ENCODE data around the gene SNX25. TPM values are rescaled to one million over a fixed set of nuclear protein-coding genes. Genes with fewer than 3 reads are reported as not detected.

Gene SNX25
- total RNA-seq, 1 donor from 2014 or later, result 13.9 TPM

- no peak for DNase-seq (ENCODE audit: low spot score, unreplicated experiment)
- no peak for TF ChIP-seq CTCF (IDR thresholded peaks at IDR 0.05; ENCODE audit: unreplicated experiment)
- Mint-ChIP-seq H3K36me3 (ENCODE audit: insufficient read depth) (peaks cover 5% of the 10 kb centered on the region), H3K27me3 (peaks cover 12% of the 10 kb centered on the region), H3K4me1 (ENCODE audit: low read depth) (peaks cover under 1% of the 10 kb centered on the region), H3K27ac (no peak overlapping the region), H3K9me3 (ENCODE audit: low read depth) (no peaks in the 10 kb centered on the region), H3K4me3 (ENCODE audit: low read depth) (no peak overlapping the region)
Measured at GRCh38 chr4:185248393-185249039, 39.1 kb downstream of the SNX25 start.

- Mint-ChIP-seq H3K4me1 (ENCODE audit: low read depth) (peaks cover under 1% of the 10 kb centered on the region), H3K27me3 (peaks cover 16% of the 10 kb centered on the region), H3K4me3 (ENCODE audit: low read depth) (no peak overlapping the region), H3K27ac (no peak overlapping the region), H3K36me3 (ENCODE audit: insufficient read depth) (peaks cover 7% of the 10 kb centered on the region), H3K9me3 (ENCODE audit: low read depth) (no peaks in the 10 kb centered on the region)
- no peak for DNase-seq (ENCODE audit: low spot score, unreplicated experiment)
- TF ChIP-seq CTCF (IDR thresholded peaks at IDR 0.05; ENCODE audit: unreplicated experiment), result no peak
Measured at GRCh38 chr4:185249105-185249504, 39.7 kb downstream of the SNX25 start.

DNA sequence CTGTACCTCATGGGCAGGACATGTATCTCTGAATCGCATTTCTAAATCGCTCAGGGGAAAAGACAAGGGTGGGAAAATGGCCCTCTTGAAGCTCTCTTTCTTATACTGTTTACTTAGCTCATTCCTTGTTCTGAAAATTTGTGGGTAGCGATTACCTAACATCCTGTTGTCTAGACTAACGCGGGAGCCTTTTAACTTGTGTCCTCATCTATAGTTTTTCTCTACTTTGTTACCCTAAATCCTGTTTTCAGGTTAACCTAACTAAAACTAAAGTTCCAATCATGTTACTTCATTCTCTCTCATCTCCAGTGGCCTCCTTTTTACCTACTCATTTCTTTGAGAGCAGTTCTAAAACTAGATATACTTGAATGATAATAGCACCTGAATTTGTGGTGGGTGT, 45.0 kb downstream of the SNX25 start:
- H3K4me3 Mint-ChIP-seq (ENCODE audit: low read depth), result no peak overlapping the region
- peaks cover 22% of the 10 kb centered on the region for H3K4me1 Mint-ChIP-seq (ENCODE audit: low read depth)
- no peaks in the 10 kb centered on the region for H3K9me3 Mint-ChIP-seq (ENCODE audit: low read depth)
- TF ChIP-seq CTCF (IDR thresholded peaks at IDR 0.05; ENCODE audit: unreplicated experiment), result no peak
- no peak for DNase-seq (ENCODE audit: low spot score, unreplicated experiment)
- no peak overlapping the region for H3K27ac Mint-ChIP-seq
- H3K27me3 Mint-ChIP-seq, result peaks cover 28% of the 10 kb centered on the region
- peaks cover 10% of the 10 kb centered on the region for H3K36me3 Mint-ChIP-seq (ENCODE audit: insufficient read depth)

DNA sequence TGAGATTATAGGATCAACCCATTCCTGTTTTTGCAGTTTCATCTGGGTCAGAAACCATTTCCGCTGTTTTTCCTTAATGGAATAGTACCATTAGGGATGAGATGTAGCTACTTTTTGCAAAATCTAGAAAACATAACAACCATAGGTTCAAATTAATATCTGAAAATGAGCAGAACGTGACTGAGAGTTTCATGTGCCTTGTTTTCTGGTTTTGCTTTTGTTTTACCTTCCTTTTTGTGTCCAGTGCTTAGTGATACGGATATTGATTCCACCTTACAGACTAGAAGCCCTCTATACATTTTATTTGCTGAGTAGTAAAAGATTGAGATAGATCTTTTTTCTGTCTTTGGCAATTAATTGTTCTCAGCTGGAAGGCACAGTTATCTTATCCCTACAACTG, 46.5 kb downstream of the SNX25 start:
- no peak for DNase-seq (ENCODE audit: low spot score, unreplicated experiment)
- Mint-ChIP-seq H3K27ac (no peak overlapping the region), H3K36me3 (ENCODE audit: insufficient read depth) (peaks cover 6% of the 10 kb centered on the region), H3K27me3 (peaks cover 32% of the 10 kb centered on the region), H3K4me3 (ENCODE audit: low read depth) (no peak overlapping the region), H3K4me1 (ENCODE audit: low read depth) (peaks cover 22% of the 10 kb centered on the region), H3K9me3 (ENCODE audit: low read depth) (no peaks in the 10 kb centered on the region)
- no peak for TF ChIP-seq CTCF (IDR thresholded peaks at IDR 0.05; ENCODE audit: unreplicated experiment)

DNA sequence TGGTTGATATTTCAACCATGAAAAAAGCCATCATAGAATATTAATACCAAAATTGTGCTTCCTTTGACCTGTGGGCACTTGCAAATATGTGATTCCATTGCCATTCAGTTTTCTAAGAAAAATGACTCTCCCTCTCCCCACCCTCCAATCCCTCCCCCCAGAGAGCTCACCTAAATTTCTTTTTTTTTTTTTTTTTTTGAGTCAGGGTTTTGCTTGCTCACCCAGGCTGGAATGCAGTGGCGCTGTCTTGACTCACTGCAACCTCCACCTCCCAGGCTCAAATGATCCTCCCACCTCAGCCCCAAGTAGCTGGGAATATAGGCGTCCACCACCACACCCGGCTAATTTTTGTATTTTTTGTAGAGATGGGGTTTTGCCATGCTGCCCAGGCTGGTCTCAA, 47.0 kb downstream of the SNX25 start:
- no peak overlapping the region for H3K4me3 Mint-ChIP-seq (ENCODE audit: low read depth)
- H3K36me3 Mint-ChIP-seq (ENCODE audit: insufficient read depth), result peaks cover 6% of the 10 kb centered on the region
- TF ChIP-seq CTCF (IDR thresholded peaks at IDR 0.05; ENCODE audit: unreplicated experiment), result no peak
- peaks cover 23% of the 10 kb centered on the region for H3K4me1 Mint-ChIP-seq (ENCODE audit: low read depth)
- H3K27me3 Mint-ChIP-seq, result peaks cover 30% of the 10 kb centered on the region
- no peak for DNase-seq (ENCODE audit: low spot score, unreplicated experiment)
- H3K9me3 Mint-ChIP-seq (ENCODE audit: low read depth), result no peaks in the 10 kb centered on the region
- H3K27ac Mint-ChIP-seq, result no peak overlapping the region

All from progenitor cell of endocrine pancreas (in vitro differentiated cells).